ENCODE data around the gene PHACTR4. TPM values are rescaled to one million over a fixed set of nuclear protein-coding genes. Genes with fewer than 3 reads are reported as not detected.

Gene PHACTR4
- total RNA-seq, 1 experiment from 2014 or later, result 52.9 TPM

- Mint-ChIP-seq H3K27ac (peak overlapping the region; percentile 52; the same call in 1 of the 2 replicates), H3K9me3 (no peaks in the 10 kb centered on the region), H3K36me3 (peaks cover 10% of the 10 kb centered on the region), H3K4me3 (no peak overlapping the region), H3K4me1 (no peaks in the 10 kb centered on the region), H3K27me3 (ENCODE audit: low read depth) (no peaks in the 10 kb centered on the region)
- ChIA-PET CTCF (interaction anchor here (0.6 kb wide), 1 partner anchor 32 kb away, joined by 4 read pairs; no protein-coding TSS in a partner anchor), POLR2A (interaction anchor here (0.6 kb wide), 1 partner anchor 13 kb away, joined by 3 read pairs; no protein-coding TSS in a partner anchor)
- ATAC-seq (no peak), DNase-seq (ENCODE audit: low spot score) (no peak)
- TF ChIP-seq ZNF416 (CRISPR knock-in tag; IDR thresholded peaks at IDR 0.05) (no peak), TEAD1 (CRISPR knock-in tag; IDR thresholded peaks at IDR 0.05) (no peak), EMX1 (CRISPR knock-in tag; IDR thresholded peaks at IDR 0.05) (no peak), SP1 (CRISPR knock-in tag; conservative IDR thresholded peaks at IDR 0.05) (no peak), FOXJ3 (CRISPR knock-in tag; IDR thresholded peaks at IDR 0.05; ENCODE audit: borderline replicate concordance) (no peak), ZNF263 (CRISPR knock-in tag; IDR thresholded peaks at IDR 0.05; ENCODE audit: low read depth) (no peak), SOX15 (CRISPR knock-in tag; IDR thresholded peaks at IDR 0.05) (no peak)
Measured at GRCh38 chr1:28428012-28428411, 58.5 kb downstream of the PHACTR4 start.

GRCh38 chr1:28428990-28429520 is 59.5 kb downstream of the PHACTR4 start:
- DNase-seq (ENCODE audit: low spot score), result no peak
- ChIA-PET CTCF (no interaction called here), POLR2A (no interaction called here)
- ATAC-seq, result no peak
- H3K4me3 Mint-ChIP-seq, result no peak overlapping the region
- H3K36me3 Mint-ChIP-seq, result peaks cover 5% of the 10 kb centered on the region; the same call in 1 of the 2 replicates
- H3K9me3 Mint-ChIP-seq, result no peaks in the 10 kb centered on the region
- H3K27ac Mint-ChIP-seq, result no peak overlapping the region
- no peaks in the 10 kb centered on the region for H3K4me1 Mint-ChIP-seq
- H3K27me3 Mint-ChIP-seq (ENCODE audit: low read depth), result no peaks in the 10 kb centered on the region
- no peak for TF ChIP-seq ESRRA (CRISPR knock-in tag; IDR thresholded peaks at IDR 0.05; ENCODE audit: borderline replicate concordance)

DNA sequence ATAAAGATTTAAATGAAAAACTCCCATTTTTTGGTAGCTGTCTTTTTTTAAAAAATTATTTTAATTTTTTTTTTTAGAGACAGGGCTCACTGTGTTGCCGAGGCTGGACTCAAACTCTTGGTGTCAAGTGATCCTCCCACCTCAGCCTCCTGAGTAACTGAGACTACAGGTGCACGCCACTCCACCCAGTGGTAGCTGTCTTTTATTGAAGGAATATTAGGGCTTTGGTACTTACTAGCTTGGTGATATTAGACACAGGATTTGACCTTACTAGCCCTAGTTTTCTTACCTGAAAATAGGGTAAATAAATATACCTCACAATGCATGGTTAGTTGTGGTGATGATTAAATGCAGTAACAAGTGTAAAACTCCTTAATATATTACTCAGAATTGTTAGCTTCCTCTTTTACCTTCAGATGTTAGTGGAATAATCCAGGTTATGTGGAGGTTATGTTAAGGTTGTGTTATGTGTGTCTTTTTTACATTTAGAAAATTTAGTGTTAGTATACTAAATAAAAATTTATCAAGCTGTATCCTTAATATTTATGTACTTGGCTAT is 66.8 kb downstream of the PHACTR4 start:
- CTCF ChIA-PET, result interaction anchor here (0.5 to 1.5 kb wide), 5 partner anchors 13 to 188 kb away, joined by 3 to 10 read pairs (median 4); no protein-coding TSS in a partner anchor
- Mint-ChIP-seq H3K9me3 (peaks cover 4% of the 10 kb centered on the region; the same call in 1 of the 2 replicates), H3K4me1 (peaks cover 18% of the 10 kb centered on the region), H3K27me3 (ENCODE audit: low read depth) (no peaks in the 10 kb centered on the region), H3K4me3 (no peak overlapping the region), H3K27ac (no peak overlapping the region), H3K36me3 (peaks cover 7% of the 10 kb centered on the region)
- ATAC-seq (peak; percentile 28; the same call in 1 of the 2 replicates), DNase-seq (ENCODE audit: low spot score) (no peak)
- POLR2A ChIA-PET, result interaction anchor here (0.5 to 0.6 kb wide), 3 partner anchors 22 to 385 kb away, joined by 3 to 8 read pairs (median 3); no protein-coding TSS in a partner anchor
- TF ChIP-seq ZNF532 (CRISPR knock-in tag; IDR thresholded peaks at IDR 0.05; ENCODE audit: borderline replicate concordance) (no peak), CREM (CRISPR knock-in tag; IDR thresholded peaks at IDR 0.05) (no peak), MYBL2 (CRISPR knock-in tag; IDR thresholded peaks at IDR 0.05) (no peak), RORB (CRISPR knock-in tag; IDR thresholded peaks at IDR 0.05) (no peak), CREB1 (CRISPR knock-in tag; IDR thresholded peaks at IDR 0.05) (no peak), HMGA2 (CRISPR knock-in tag; IDR thresholded peaks at IDR 0.05) (no peak), OVOL2 (CRISPR knock-in tag; IDR thresholded peaks at IDR 0.05; ENCODE audit: borderline replicate concordance) (no peak), ATF1 (CRISPR knock-in tag; IDR thresholded peaks at IDR 0.05) (no peak), ZBTB21 (CRISPR knock-in tag; IDR thresholded peaks at IDR 0.05; ENCODE audit: borderline replicate concordance) (no peak), ZNF138 (CRISPR knock-in tag; conservative IDR thresholded peaks at IDR 0.05) (no peak), GTF2I (CRISPR knock-in tag; conservative IDR thresholded peaks at IDR 0.05) (no peak), NR3C1 (CRISPR knock-in tag; conservative IDR thresholded peaks at IDR 0.05; ENCODE audit: low read depth) (no peak), ZNF317 (CRISPR knock-in tag; IDR thresholded peaks at IDR 0.05; ENCODE audit: borderline replicate concordance, low read depth) (no peak), ATF2 (CRISPR knock-in tag; IDR thresholded peaks at IDR 0.05; ENCODE audit: borderline replicate concordance, low read depth) (no peak)
- TF ChIP-seq, protein P1, sequence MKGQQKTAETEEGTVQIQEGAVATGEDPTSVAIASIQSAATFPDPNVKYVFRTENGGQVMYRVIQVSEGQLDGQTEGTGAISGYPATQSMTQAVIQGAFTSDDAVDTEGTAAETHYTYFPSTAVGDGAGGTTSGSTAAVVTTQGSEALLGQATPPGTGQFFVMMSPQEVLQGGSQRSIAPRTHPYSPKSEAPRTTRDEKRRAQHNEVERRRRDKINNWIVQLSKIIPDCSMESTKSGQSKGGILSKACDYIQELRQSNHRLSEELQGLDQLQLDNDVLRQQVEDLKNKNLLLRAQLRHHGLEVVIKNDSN (CRISPR knock-in tag; IDR thresholded peaks at IDR 0.05), result no peak
